ENCODE measurements around the gene USP7. TPM values are rescaled to one million over a fixed set of nuclear protein-coding genes. Genes with fewer than 3 reads are reported as not detected.
"Not testable (repeated sequence)": the region's sequence is repeated elsewhere in the genome, so short reads cannot be mapped to it uniquely, and the experiment has no call there.

USP7 gene
- total RNA-seq, 1 donor from 2014 or later = 55.3 TPM

DNA sequence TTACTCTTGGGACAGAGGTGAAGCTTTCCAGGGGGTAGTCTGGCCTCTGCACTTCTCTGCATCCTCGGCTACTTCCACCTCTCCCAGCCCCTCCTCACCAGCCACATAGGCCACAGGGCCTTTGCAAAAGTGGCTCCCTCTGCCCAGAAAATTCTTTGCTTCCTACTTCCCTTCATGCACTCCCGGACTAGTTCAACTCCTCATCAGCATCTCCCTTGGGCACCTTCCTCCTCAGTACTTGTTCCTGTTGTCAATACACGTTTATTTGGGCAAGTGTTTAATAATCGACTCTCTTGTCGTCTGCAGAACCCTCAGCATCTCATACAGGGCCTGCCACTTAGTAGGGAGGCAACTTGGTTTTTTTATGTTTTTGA is 23.1 kb upstream of the USP7 start:
- TF ChIP-seq, protein P1, sequence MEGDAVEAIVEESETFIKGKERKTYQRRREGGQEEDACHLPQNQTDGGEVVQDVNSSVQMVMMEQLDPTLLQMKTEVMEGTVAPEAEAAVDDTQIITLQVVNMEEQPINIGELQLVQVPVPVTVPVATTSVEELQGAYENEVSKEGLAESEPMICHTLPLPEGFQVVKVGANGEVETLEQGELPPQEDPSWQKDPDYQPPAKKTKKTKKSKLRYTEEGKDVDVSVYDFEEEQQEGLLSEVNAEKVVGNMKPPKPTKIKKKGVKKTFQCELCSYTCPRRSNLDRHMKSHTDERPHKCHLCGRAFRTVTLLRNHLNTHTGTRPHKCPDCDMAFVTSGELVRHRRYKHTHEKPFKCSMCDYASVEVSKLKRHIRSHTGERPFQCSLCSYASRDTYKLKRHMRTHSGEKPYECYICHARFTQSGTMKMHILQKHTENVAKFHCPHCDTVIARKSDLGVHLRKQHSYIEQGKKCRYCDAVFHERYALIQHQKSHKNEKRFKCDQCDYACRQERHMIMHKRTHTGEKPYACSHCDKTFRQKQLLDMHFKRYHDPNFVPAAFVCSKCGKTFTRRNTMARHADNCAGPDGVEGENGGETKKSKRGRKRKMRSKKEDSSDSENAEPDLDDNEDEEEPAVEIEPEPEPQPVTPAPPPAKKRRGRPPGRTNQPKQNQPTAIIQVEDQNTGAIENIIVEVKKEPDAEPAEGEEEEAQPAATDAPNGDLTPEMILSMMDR (IDR thresholded peaks at IDR 0.05) = no peak
- Histone ChIP-seq H3K27me3 (no peaks in the 10 kb centered on the region), H3K9me3 (no peaks in the 10 kb centered on the region), H3K4me3 (no peak overlapping the region), H3K36me3 (no peaks in the 10 kb centered on the region), H3K4me1 (no peaks in the 10 kb centered on the region), H3K27ac (no peak overlapping the region)
- intact Hi-C loops (cut with DNase I) = no loop called here
- DNase-seq (ENCODE audit: low spot score in 2 of 2) = no peak

DNA sequence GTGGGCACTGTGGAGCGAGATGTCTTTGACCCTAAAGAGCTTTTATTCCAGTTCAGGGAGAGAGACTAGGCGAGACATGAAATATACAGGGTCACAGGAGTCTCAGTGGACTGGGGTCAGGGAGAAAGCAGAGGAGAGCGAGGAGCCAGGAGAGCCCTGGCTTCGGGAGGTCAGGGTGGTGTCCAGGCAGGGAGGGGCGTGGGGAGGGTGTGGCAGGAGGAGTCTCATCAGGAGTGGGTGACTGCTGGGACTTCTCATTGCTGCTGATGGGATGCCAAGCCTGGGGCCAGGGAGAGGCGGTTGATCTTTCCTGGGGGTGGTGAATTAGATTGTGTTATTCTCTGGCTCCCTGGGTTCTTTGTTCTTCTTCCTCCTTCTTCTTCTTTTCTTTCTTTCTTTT is 22.4 kb upstream of the USP7 start:
- TF ChIP-seq, protein P1 (IDR thresholded peaks at IDR 0.05) = no peak
- Histone ChIP-seq H3K27ac (no peak overlapping the region), H3K4me3 (no peak overlapping the region), H3K9me3 (no peaks in the 10 kb centered on the region), H3K36me3 (no peaks in the 10 kb centered on the region), H3K27me3 (no peaks in the 10 kb centered on the region), H3K4me1 (no peaks in the 10 kb centered on the region)
- intact Hi-C loops (cut with DNase I) = no loop called here
- DNase-seq (ENCODE audit: low spot score in 2 of 2) = no peak

DNA sequence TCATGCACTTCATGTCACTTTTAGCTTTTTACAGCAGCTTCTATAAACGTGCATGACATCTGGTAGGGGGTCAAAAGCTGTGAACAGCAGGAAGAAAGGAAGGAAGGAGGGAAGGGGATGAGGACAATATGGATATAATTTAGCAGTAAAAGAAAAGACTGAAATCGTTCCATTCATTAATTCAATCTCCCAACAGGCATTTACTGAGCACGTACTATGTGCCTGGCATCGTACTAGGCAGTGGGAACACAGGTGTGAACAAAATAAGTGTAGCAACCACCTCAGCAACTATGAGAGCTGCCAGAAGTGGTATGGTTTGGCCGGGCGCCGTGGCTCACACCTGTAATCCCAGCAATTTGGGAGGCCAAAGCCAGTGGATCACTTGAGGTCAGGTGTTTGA is 19.1 kb upstream of the USP7 start:
- no peaks in the 10 kb centered on the region for H3K27me3 ChIP-seq
- no peak overlapping the region for H3K4me3 ChIP-seq
- no peak overlapping the region for H3K27ac ChIP-seq
- intact Hi-C loops (cut with DNase I) = no loop called here
- no peaks in the 10 kb centered on the region for H3K4me1 ChIP-seq
- H3K9me3 ChIP-seq = no peaks in the 10 kb centered on the region
- TF ChIP-seq, protein P1 (IDR thresholded peaks at IDR 0.05) = no peak
- DNase-seq (ENCODE audit: low spot score in 2 of 2) = no peak
- no peaks in the 10 kb centered on the region for H3K36me3 ChIP-seq

DNA sequence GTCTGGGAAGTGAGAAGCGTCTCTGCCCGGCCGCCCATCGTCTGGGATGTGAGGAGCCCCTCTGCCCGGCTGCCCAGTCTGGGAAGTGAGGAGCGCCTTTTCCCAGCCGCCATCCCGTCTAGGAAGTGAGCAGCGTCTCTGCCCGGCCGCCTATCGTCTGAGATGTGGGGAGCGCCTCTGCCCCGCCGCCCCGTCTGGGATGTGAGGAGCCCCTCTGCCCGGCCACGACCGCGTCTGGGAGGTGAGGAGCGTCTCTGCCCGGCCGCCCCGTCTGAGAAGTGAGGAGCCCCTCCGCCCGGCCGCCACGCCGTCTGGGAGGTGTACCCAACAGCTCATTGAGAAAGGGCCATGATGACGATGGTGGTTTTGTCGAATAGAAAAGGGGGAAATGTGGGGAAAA is 18.2 kb upstream of the USP7 start:
- DNase-seq (ENCODE audit: low spot score in 2 of 2); intact Hi-C loops (cut with DNase I); H3K27ac ChIP-seq; H3K4me3 ChIP-seq; H3K36me3 ChIP-seq; H3K27me3 ChIP-seq; H3K9me3 ChIP-seq; H3K4me1 ChIP-seq: not testable (repeated sequence)

DNA sequence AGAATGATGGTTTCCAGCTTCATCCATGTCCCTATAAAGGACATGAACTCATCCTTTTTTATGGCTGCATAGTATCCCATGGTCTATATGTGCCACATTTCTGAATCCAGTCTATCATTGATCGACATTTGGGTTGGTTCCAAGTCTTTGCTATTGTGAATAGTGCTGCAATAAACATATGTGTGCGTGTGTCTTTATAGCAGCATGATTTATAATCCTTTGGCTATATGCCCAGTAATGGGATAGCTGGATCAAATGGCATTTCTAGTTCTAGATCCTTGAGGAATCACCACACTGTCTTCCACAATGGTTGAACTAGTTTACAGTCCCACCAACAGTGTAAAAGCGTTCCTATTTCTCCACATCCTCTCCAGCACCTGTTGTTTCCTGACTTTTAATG is 12.5 kb upstream of the USP7 start:
- H3K27me3 ChIP-seq; DNase-seq (ENCODE audit: low spot score in 2 of 2); H3K27ac ChIP-seq; H3K4me3 ChIP-seq; H3K4me1 ChIP-seq; H3K36me3 ChIP-seq; H3K9me3 ChIP-seq; intact Hi-C loops (cut with DNase I): not testable (repeated sequence)

DNA sequence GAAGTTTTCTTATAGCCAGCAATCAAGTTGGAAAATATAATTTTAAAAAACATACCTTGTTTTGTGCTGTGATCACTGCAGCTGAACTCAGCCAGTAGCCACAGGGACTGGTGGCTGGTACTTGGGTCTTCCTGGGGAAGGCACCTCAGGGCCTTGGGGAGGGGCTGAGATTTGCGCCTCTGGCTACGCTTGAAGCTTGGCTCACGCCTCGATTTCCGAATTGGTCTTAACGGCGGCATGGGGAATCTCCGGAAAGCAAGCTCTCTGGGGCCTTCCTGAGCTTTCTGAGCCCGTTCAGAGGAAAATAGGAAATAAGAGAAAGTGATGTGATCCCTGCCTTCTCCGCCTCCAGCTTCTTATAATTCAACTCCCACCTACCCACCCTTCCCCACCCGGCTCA is 11.3 kb upstream of the USP7 start:
- TF ChIP-seq, protein P1 (IDR thresholded peaks at IDR 0.05) = no peak
- Histone ChIP-seq H3K4me1 (no peaks in the 10 kb centered on the region), H3K27ac (no peak overlapping the region), H3K36me3 (no peaks in the 10 kb centered on the region), H3K27me3 (no peaks in the 10 kb centered on the region), H3K9me3 (no peaks in the 10 kb centered on the region), H3K4me3 (no peak overlapping the region)
- no peak for DNase-seq (ENCODE audit: low spot score in 2 of 2)
- intact Hi-C loops (cut with DNase I) = no loop called here

DNA sequence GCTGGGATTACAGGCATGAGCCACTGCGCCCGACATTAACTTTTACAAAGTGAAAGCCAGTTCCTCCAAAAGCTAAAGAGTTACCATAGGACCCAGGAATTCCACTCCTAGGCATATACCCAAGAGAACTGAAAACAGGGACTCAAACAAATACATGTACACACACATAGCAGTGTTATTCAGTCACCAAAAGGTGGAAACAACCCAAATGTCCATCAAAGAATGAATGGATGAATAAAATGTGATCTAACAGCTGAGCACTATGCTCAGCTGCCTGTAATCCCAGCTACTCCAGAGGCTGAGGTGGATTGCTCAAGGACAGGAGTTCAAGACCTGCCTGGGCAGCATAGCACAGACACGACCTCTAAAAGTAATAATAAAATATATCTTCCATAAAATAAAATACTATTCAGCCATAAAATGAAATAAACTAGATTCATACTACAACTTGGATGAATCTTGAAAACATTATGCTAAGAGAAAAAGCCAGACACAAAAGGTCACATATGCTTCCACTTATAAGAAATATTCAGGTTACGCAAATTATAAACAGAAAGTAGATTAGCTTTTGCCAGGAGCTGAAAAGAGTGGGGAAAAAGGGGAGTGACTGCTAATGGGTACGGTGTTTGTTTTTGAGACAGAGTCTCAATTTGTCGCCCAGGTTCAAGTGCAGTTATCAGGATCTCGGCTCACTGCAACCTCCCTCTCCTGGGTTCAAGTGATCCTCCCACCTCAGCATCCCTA is 9.3 kb upstream of the USP7 start:
- no peak overlapping the region for H3K27ac ChIP-seq
- no peaks in the 10 kb centered on the region for H3K4me1 ChIP-seq
- no peaks in the 10 kb centered on the region for H3K36me3 ChIP-seq
- no peaks in the 10 kb centered on the region for H3K27me3 ChIP-seq
- H3K9me3 ChIP-seq = no peaks in the 10 kb centered on the region
- H3K4me3 ChIP-seq = no peak overlapping the region
- DNase-seq (ENCODE audit: low spot score in 2 of 2) = no peak
- intact Hi-C loops (cut with DNase I) = no loop called here
- TF ChIP-seq, protein P1 (IDR thresholded peaks at IDR 0.05) = no peak

Data from ascending aorta (tissue), 2 donors.